Kidney (tissue), 14 donors: Measurements from ENCODE around the gene ITCH. TPM values are rescaled to one million over a fixed set of nuclear protein-coding genes. Genes with fewer than 3 reads are reported as not detected.
"Not testable (repeated sequence)": the region's sequence is repeated elsewhere in the genome, so short reads cannot be mapped to it uniquely, and the experiment has no call there.

Experiments used
- DNase-seq, 5 donors: peaks; one replicate each; pipeline ENCODE4 v3.0.0-alpha.2; 2013 to 2020
- FAIRE-seq: peaks from 2 replicates; lab custom pipeline; 2012; peaks lifted over from hg19 to GRCh38; lab: Jason Lieb, UNC
- H3K27ac ChIP-seq, 2 donors: one replicate each; pipeline ENCODE4 v1.7.0; 2013; ENCODE audit warnings: low read depth in 2 of 2, low read length in 2 of 2, inconsistent platforms in 1 of 2
- H3K27me3 ChIP-seq: one replicate; pipeline ENCODE4 v1.7.1; 2013; ENCODE audit warnings: low read length, inconsistent platforms; ENCODE audit not compliant: control insufficient read depth, insufficient read depth
- H3K36me3 ChIP-seq, 3 donors: one replicate each; pipeline versions ENCODE4 v1.7.0 to v1.7.1; 2013; ENCODE audit warnings: low read length in 3 of 3, control low read depth in 1 of 3, inconsistent platforms in 1 of 3; ENCODE audit not compliant: insufficient read depth in 3 of 3, control insufficient read depth in 2 of 3
- H3K4me1 ChIP-seq, 3 donors: one replicate each; pipeline versions ENCODE4 v1.7.0 to v1.7.1; 2013; ENCODE audit warnings: low read length in 3 of 3, inconsistent platforms in 1 of 3, low read depth in 1 of 3; ENCODE audit not compliant: control insufficient read depth in 2 of 3, insufficient read depth in 2 of 3
- H3K4me3 ChIP-seq, 3 donors: one replicate each; pipeline versions ENCODE4 v1.7.0 to v1.8.1; 2013; ENCODE audit warnings: low read length in 3 of 3, control low read depth in 1 of 3, inconsistent platforms in 1 of 3
- H3K9ac ChIP-seq, 3 donors: one replicate each; pipeline versions ENCODE4 v1.7.0 to v1.7.1; 2013; ENCODE audit warnings: low read length in 3 of 3, control low read depth in 1 of 3, inconsistent platforms in 1 of 3
- H3K9me3 ChIP-seq, 3 donors: one replicate each; pipeline versions ENCODE4 v1.7.0 to v1.7.1; 2013; ENCODE audit warnings: low read length in 3 of 3, control low read depth in 1 of 3, inconsistent platforms in 1 of 3; ENCODE audit not compliant: control insufficient read depth in 2 of 3, insufficient read depth in 1 of 3
- intact Hi-C: fragments of 100-400 bp; cut with DNase I; formaldehyde crosslinking; loops from one replicate; pipeline ENCODE4 v1.11.1; 2022
- polyA plus RNA-seq: library from polyadenylated mRNA; stranded (reverse); fragments of 350-450 nt; fragmentation: Illumina TruSeq; extraction: RNeasy Lipid Tissue Mini Kit (QIAGEN cat#74804); gene quantifications from one replicate; pipeline ENCODE4 v1.2.3, GENCODE V29; 2014; ENCODE audit warnings: low read depth, low replicate concordance; ENCODE audit not compliant: insufficient read depth
- total RNA-seq: library from RNA; stranded (reverse); fragmentation: NEBNext Ultra II Directional; extraction: Animal tissue kit (Norgen Biotek cat#: 25700); gene quantifications from one replicate; pipeline ENCODE4 v1.2.1, GENCODE V29; 2021
- TF ChIP-seq, protein P1 (sequence below): IDR thresholded peaks from 3 replicates; pipeline ENCODE4 v1.5.1; 2012; ENCODE audit warnings: mild to moderate bottlenecking, moderate library complexity, borderline replicate concordance; ENCODE audit not compliant: insufficient read depth; ENCODE audit errors: extremely low read depth
- donor health status: control.
- donor health status: control.
- donor health status: control.
- donor health status: control.
- donor health status: control.
- donor health status: DM: yes; HTN: yes; CAD: no.
- donor health status: Normal renal cell carcinoma (clear cell type).

Gene ITCH
- total and polyA plus RNA-seq, 2 donors from 2014 or later = 10.1 to 63.1 TPM

DNA sequence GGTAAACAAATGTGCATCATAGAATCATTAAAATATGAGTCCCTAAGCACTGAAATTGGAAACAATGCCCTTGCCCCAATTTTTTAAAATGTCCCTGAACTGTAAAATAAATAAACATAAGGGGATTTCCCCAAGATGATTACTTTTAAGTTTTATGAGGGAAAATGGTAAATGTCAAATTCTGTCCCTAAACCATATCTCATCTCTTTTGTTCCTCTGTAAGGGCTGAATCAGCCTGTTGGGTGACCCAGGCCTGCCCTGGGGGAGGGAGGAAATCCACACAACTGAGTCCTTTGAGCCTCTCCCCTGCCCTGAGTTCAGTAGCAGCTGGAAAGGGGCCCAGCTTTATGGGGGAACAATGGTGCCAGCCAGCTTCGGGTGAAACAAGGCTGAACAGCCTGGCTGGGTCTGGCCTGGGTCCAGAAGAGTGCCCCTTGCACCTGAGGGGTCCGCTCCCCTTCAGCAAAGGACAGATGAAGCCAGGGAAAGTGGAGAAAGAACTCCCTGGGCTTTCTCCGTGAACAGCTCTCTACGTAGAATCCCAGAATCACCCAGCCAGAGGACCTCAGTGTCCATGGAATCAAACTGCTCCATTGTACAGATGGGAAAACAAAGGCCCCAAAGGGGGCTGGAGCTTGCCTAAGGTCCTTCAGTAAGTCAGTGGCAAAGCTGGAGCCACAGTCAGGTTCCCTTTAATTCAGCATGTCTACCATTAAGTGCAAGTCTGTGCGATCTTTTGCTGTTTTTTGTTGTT is 28.2 kb upstream of the ITCH start:
- TF ChIP-seq, protein P1, sequence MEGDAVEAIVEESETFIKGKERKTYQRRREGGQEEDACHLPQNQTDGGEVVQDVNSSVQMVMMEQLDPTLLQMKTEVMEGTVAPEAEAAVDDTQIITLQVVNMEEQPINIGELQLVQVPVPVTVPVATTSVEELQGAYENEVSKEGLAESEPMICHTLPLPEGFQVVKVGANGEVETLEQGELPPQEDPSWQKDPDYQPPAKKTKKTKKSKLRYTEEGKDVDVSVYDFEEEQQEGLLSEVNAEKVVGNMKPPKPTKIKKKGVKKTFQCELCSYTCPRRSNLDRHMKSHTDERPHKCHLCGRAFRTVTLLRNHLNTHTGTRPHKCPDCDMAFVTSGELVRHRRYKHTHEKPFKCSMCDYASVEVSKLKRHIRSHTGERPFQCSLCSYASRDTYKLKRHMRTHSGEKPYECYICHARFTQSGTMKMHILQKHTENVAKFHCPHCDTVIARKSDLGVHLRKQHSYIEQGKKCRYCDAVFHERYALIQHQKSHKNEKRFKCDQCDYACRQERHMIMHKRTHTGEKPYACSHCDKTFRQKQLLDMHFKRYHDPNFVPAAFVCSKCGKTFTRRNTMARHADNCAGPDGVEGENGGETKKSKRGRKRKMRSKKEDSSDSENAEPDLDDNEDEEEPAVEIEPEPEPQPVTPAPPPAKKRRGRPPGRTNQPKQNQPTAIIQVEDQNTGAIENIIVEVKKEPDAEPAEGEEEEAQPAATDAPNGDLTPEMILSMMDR = no peak
- FAIRE-seq (no peak), DNase-seq (no peak)
- Histone ChIP-seq H3K27me3 (no peaks in the 10 kb centered on the region), H3K9ac (no peak overlapping the region), H3K4me1 (no peaks in the 10 kb centered on the region), H3K4me3 (no peak overlapping the region), H3K27ac (no peak overlapping the region), H3K9me3 (no peaks in the 10 kb centered on the region), H3K36me3 (no peaks in the 10 kb centered on the region)
- intact Hi-C loops = no loop called here

DNA sequence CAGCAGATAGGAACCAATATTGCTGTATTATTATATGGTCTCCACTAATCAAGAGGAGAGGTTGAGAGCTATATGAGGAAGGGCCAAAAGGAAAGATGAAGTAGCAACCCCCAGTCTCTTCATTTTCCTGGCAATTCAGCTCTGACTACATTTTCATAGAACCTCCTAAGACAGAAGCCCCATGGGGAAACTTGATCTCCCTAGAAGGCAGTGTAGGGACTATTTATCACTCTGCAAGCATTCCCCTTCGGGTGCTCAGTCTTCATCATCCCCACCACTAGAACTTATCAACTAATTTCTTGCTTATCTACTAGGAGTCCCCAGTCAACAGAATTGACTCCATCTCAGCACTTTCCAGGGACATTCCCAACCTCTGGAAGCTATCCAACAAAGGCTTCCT is 25.5 kb upstream of the ITCH start:
- H3K9me3 ChIP-seq = no peaks in the 10 kb centered on the region
- TF ChIP-seq, protein P1 = no peak
- no peak overlapping the region for H3K27ac ChIP-seq
- H3K4me1 ChIP-seq = no peaks in the 10 kb centered on the region
- no peak overlapping the region for H3K4me3 ChIP-seq
- FAIRE-seq = no peak
- DNase-seq = no peak
- no peak overlapping the region for H3K9ac ChIP-seq
- intact Hi-C loops = no loop called here
- no peaks in the 10 kb centered on the region for H3K36me3 ChIP-seq
- H3K27me3 ChIP-seq = no peaks in the 10 kb centered on the region

DNA sequence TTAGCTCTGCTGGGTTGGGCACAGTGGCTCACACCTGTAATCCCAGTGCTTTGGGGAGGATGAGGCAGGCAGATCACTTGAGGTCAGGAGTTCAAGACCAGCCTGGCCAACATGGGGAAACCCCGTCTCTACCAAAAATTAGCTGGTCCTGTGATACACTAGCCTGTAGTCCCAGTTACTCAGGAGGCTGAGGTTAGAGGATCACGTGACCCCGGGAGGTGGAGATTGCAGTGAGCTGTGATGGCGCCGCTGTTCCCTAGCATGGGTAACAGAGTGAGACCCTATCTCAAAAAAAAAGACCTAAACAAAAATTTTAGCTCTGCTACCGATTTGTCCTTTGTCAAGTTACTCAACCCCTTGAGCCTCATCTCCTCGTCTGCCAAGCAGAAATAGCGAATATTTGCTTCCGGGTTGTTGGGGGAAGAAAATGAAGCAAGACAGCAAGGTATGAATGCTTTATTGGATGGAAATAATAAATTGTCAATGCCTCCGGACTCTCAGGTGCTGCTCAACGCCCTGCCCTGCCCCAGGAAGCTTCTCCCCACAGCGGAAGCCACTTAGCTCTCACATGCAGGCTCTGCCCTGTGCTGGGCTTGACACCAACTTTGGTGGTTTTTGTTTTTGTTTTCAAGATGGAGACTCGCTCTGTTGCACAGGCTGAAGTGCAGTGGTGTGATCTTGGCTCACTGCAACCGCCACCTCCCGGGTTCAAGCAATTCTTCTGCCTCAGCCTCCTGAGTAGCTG is 24.9 kb upstream of the ITCH start:
- H3K4me1 ChIP-seq = no peaks in the 10 kb centered on the region
- DNase-seq (no peak), FAIRE-seq (no peak)
- no peak overlapping the region for H3K27ac ChIP-seq
- H3K27me3 ChIP-seq = no peaks in the 10 kb centered on the region
- TF ChIP-seq, protein P1 = no peak
- no peak overlapping the region for H3K9ac ChIP-seq
- no peaks in the 10 kb centered on the region for H3K9me3 ChIP-seq
- intact Hi-C loops = no loop called here
- no peak overlapping the region for H3K4me3 ChIP-seq
- no peaks in the 10 kb centered on the region for H3K36me3 ChIP-seq

DNA sequence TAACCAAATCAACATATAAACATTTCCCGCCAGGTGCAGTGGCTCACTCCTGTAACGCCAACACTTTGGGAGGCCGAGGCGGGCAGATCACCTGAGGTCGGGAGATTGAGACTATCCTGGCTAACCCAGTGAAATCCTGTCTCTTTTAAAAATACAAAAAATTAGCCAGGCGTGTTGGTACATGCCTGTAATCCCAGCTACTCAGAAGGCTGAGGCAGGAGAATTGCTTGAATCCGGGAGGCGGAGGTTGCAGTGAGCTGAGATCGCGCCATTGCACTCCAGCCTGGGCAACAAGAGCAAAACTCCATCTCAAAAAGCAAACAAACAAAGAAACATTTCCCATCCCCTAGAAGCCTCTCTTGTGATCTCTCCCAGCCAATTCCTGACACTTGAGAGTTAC is 22.3 kb upstream of the ITCH start:
- H3K9me3 ChIP-seq, H3K27ac ChIP-seq, DNase-seq, intact Hi-C loops, H3K4me1 ChIP-seq, H3K4me3 ChIP-seq, H3K9ac ChIP-seq, H3K36me3 ChIP-seq, H3K27me3 ChIP-seq, FAIRE-seq: not testable (repeated sequence)

DNA sequence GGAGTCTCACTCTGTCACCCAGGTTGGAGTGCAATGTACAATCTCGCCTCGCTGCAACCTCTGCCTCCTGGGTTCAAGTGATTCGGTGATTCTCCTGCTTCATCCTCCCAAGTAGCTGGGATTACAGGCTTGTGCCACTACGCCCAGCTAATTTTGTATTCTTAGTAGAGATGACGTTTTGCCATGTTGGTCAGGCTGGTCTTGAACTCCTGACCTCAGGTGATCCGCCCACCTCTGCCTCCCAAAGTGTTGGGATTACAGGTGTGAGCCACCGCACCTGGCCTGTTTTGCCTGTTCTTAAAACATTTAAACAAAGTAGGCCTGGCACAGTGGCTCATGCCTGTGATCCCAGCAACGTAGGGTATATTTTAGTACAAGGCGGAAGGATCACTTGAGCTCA is 21.9 kb upstream of the ITCH start:
- H3K36me3 ChIP-seq, DNase-seq, FAIRE-seq, intact Hi-C loops, H3K27ac ChIP-seq, H3K4me3 ChIP-seq, H3K4me1 ChIP-seq, H3K9me3 ChIP-seq, H3K9ac ChIP-seq, H3K27me3 ChIP-seq: not testable (repeated sequence)
